GM20000 (cell line): ENCODE data around the gene SLC9A5.

Experiments used
- DNase-seq: peaks from one replicate; pipeline ENCODE4 v3.0.0; 2012; ENCODE audit warnings: low spot score
- TF ChIP-seq, protein P1 (sequence below): IDR thresholded peaks from 2 replicates; pipeline ENCODE4 v1.5.1; 2012; ENCODE audit warnings: mild to moderate bottlenecking, control low read depth; ENCODE audit errors: extremely low read depth, missing control alignments

The SLC9A5 gene

DNA sequence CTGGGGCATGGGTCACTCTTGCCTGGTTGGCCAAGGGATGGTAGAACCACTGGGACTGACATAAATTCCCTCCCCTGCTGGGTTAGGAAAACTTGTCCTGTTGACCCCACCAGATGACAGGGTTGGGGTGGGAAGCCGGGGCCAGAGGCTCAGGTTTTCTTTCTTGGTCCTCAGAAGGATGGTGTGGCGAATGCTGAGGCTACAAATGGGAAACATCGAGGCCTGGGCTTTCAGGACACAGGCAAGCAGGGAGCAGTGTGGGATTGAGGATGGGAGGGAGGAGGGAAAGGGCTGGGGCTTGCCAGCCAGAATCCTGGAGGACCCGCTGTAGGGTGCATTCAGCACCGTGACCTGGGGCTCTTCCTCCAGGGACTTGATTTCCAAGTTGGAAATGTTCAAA lies 16.1 kb downstream of the SLC9A5 start:
- TF ChIP-seq, protein P1, sequence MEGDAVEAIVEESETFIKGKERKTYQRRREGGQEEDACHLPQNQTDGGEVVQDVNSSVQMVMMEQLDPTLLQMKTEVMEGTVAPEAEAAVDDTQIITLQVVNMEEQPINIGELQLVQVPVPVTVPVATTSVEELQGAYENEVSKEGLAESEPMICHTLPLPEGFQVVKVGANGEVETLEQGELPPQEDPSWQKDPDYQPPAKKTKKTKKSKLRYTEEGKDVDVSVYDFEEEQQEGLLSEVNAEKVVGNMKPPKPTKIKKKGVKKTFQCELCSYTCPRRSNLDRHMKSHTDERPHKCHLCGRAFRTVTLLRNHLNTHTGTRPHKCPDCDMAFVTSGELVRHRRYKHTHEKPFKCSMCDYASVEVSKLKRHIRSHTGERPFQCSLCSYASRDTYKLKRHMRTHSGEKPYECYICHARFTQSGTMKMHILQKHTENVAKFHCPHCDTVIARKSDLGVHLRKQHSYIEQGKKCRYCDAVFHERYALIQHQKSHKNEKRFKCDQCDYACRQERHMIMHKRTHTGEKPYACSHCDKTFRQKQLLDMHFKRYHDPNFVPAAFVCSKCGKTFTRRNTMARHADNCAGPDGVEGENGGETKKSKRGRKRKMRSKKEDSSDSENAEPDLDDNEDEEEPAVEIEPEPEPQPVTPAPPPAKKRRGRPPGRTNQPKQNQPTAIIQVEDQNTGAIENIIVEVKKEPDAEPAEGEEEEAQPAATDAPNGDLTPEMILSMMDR, result no peak
- no peak for DNase-seq

DNA sequence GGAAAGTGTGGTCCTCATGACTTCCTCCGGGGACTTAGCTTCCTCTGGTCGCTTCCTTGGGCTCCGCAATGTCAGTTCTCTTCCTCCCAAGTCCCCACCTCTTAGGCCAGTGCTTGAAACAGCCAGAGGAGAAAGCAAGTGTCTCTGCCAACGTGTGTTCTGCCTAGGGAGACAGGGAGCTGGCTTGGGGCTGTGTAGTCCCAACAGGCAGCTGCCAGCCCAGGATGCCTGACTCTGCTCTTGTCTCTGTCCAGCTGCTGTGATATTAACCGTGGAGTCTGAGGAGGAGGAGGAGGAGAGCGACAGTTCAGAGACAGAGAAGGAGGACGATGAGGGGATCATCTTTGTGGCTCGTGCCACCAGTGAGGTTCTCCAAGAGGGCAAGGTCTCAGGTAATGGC lies 17.1 kb downstream of the SLC9A5 start:
- no peak for DNase-seq
- TF ChIP-seq, protein P1, result no peak

DNA sequence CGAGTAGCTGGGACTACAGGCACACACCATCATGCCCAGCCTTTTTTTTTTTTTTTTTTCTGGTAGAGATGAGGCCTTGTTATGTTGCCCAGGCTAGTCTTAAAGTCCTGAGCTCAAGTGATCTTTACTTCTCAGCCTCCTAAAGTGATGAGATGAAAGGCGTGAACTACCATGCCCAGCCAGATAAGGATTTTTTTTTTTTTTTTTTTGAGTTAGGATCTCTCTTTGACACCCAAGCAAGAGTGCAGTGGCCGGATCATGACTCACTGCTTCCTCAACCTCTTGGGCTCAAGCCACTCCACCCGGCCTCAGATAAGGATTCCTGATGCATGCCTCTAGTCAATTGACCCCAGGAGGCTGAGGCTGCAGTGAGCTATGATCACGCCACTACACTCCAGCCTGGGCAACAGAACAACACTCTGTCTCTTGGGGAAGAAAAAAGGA lies 19.4 kb downstream of the SLC9A5 start:
- TF ChIP-seq, protein P1, result no peak
- no peak for DNase-seq

DNA sequence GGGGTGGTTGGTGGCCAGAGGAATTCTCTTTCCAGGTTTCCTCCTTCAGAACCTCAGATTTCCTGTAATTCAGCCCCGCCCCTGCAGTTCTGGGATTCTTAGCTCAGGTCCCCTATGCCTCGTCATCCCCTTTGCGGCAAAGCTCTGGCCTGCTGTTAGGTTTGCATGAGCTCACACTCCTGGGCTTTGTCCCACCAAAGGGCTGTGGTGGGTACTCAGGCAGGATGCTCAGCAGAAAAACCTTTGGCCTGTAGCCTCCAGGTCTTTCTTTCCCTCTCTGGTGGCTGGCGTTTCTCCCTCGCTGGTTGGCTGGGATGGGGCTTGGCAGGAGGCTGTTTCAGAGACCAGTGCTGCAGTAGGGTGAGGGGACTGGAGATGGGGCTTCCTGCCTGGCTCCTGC lies 21.0 kb downstream of the SLC9A5 start:
- TF ChIP-seq, protein P1, result no peak
- DNase-seq, result no peak

DNA sequence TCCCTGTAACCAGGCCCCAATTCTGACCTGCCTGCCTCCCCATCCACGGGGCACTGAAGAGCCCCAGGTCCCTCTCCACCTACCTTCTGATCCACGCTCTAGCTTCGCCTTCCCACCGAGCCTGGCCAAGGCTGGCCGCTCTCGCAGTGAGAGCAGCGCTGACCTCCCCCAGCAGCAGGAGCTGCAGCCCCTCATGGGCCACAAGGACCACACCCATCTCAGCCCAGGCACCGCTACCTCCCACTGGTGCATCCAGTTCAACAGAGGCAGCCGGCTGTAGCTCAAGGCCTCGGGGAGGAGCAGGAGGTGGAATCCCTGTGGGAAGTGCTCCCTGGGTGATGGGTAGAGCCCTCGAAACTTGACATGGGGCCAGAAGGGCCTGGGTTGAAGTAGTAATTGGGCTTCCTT lies 22.2 kb downstream of the SLC9A5 start:
- DNase-seq, result no peak
- TF ChIP-seq, protein P1, result no peak

DNA sequence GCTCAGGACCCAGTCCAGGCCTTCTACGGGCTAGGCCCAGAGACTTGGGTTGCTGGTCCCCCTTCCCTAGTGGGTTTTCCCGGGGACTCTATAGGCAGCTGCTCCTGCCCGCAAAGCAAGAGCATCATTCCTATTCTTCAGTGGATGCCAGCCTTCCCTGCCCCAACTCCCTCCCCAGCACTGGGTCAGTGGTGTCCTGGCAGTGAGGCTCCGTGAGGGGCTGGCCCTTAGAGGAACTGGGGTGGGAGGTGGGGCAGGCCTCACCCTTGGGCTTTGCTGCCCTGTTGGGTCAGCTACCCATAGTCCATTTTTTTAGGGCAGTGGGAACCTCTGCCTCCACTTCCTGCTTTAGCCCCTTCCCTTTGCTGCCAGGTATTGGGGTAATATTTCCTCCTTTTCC lies 22.7 kb downstream of the SLC9A5 start:
- DNase-seq, result no peak
- TF ChIP-seq, protein P1, result no peak

DNA sequence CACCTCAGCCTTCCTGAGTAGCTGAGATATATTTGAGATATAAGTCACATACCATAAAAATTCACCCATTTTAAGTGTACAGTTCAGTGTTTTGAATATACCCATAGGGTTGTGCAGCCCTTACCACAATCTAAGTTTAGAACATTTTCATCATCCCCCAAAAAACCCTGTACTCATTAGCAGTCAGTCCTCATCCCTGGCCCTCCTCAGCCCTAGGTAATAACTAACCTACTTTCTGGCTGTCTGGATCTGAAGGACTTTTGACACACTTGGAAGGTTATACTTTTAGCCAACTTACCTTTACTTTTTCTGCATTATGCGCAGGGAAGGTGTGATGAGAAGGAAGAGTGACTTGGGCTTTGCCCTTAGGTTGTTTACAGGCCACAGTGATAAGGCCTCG lies 26.5 kb downstream of the SLC9A5 start:
- TF ChIP-seq, protein P1, result no peak
- DNase-seq, result no peak
